NT2/D1 (cell line): ENCODE data around the gene APBA2.

Experiments
- YY1 ChIP-seq: IDR thresholded peaks from 2 replicates; pipeline ENCODE4 v1.6.1; 2011; ENCODE audit not compliant: insufficient read length, insufficient read depth
- ZNF274 ChIP-seq: IDR thresholded peaks from 2 replicates; pipeline ENCODE4 v1.6.1; 2011; ENCODE audit warnings: mild to moderate bottlenecking, low read depth, low read length

DNA sequence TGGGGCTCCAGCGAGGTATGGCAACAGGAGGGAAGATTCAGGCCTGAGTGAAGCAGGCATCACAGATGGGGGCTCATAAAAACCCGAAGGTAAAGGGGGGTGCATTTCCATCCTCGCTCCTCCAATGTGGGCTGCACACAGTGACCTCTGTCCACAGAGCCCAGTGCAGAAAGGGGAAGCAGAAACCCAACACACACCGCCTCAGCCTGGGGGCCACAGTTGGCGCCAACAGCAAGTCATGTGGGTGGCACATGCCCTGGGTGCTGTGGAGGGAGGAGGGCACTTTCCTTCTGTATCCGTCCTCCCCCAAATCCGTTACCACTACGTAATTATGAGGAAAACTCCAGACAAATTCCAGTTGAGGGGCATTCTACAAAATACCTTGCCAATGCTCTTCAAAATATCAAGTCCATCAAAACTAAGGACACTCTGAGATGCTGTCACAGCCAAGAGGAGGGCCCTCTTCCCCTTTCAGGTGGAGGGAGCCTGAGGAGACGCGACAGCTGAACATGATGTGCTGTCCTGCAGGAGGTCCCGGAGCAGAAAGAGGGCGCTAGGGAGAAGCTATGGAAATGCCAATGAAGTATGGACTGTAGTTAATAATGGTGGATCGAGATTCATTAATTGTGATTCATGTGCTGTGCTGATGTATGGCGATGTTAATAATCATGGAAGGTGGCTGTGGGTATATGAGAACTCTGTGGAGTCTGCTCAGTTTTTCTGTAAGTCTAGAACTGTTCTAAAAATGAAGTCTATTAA lies 16.4 kb downstream of the APBA2 start:
- no peak for TF ChIP-seq YY1
- TF ChIP-seq ZNF274, result no peak
